Nephron progenitor cell (in vitro differentiated cells): ENCODE results near the gene PIK3R4.

Experiments
- DNase-seq: peaks from one replicate; pipeline ENCODE4 v3.0.0; 2021
- H3K27ac Mint-ChIP-seq: 2 replicates; pipeline ENCODE4 v1.8.0; 2021; ENCODE audit warnings: mild to moderate bottlenecking, moderate library complexity, mixed read lengths
- H3K27me3 Mint-ChIP-seq: 2 replicates; pipeline ENCODE4 v1.8.0; 2021; ENCODE audit warnings: mild to moderate bottlenecking, low read depth, mixed read lengths; ENCODE audit not compliant: poor library complexity
- H3K36me3 Mint-ChIP-seq: 2 replicates; pipeline ENCODE4 v1.8.0; 2021; ENCODE audit warnings: low read depth, mixed read lengths
- H3K4me1 Mint-ChIP-seq: 2 replicates; pipeline ENCODE4 v1.8.0; 2021; ENCODE audit warnings: mixed read lengths
- H3K4me3 Mint-ChIP-seq: 2 replicates; pipeline ENCODE4 v1.8.0; 2021; ENCODE audit warnings: mild to moderate bottlenecking, moderate library complexity, mixed read lengths
- H3K9me3 Mint-ChIP-seq: 2 replicates; pipeline ENCODE4 v1.8.0; 2021; ENCODE audit warnings: mild to moderate bottlenecking, moderate library complexity, mixed read lengths
- CTCF ChIP-seq: fragments of 200-600 bp; sonication (generic); IDR thresholded peaks from 2 replicates; pipeline ENCODE4 v1.5.0; 2021; ENCODE audit warnings: antibody characterized with exemption

Gene PIK3R4

GRCh38 chr3:130687327-130687726 is 59.3 kb downstream of the PIK3R4 start:
- Mint-ChIP-seq H3K9me3 (no peaks in the 10 kb centered on the region), H3K36me3 (peaks cover 51% of the 10 kb centered on the region), H3K4me3 (no peak overlapping the region), H3K27ac (no peak overlapping the region), H3K4me1 (no peaks in the 10 kb centered on the region), H3K27me3 (no peaks in the 10 kb centered on the region)
- no peak for DNase-seq
- TF ChIP-seq CTCF: no peak

- no peak overlapping the region for H3K27ac Mint-ChIP-seq
- no peaks in the 10 kb centered on the region for H3K27me3 Mint-ChIP-seq
- H3K9me3 Mint-ChIP-seq: no peaks in the 10 kb centered on the region
- no peaks in the 10 kb centered on the region for H3K4me1 Mint-ChIP-seq
- no peak for TF ChIP-seq CTCF
- peaks cover 48% of the 10 kb centered on the region for H3K36me3 Mint-ChIP-seq
- H3K4me3 Mint-ChIP-seq: no peak overlapping the region
- no peak for DNase-seq
Measured at GRCh38 chr3:130686833-130687232, 59.8 kb downstream of the PIK3R4 start.

GRCh38 chr3:130682131-130682530 is 64.5 kb downstream of the PIK3R4 start:
- H3K36me3 Mint-ChIP-seq: peaks cover 32% of the 10 kb centered on the region
- no peak for DNase-seq
- H3K4me3 Mint-ChIP-seq: no peak overlapping the region
- H3K27me3 Mint-ChIP-seq: no peaks in the 10 kb centered on the region
- H3K4me1 Mint-ChIP-seq: no peaks in the 10 kb centered on the region
- no peak overlapping the region for H3K27ac Mint-ChIP-seq
- H3K9me3 Mint-ChIP-seq: no peaks in the 10 kb centered on the region
- TF ChIP-seq CTCF: no peak

GRCh38 chr3:130679218-130679617 is 67.4 kb downstream of the PIK3R4 start:
- Mint-ChIP-seq H3K4me1 (no peaks in the 10 kb centered on the region), H3K36me3 (peaks cover 29% of the 10 kb centered on the region), H3K27me3 (no peaks in the 10 kb centered on the region), H3K9me3 (no peaks in the 10 kb centered on the region), H3K4me3 (no peak overlapping the region), H3K27ac (no peak overlapping the region)
- DNase-seq: no peak
- no peak for TF ChIP-seq CTCF

GRCh38 chr3:130677343-130677742 is 69.3 kb downstream of the PIK3R4 start:
- Mint-ChIP-seq H3K4me3 (no peak overlapping the region), H3K27me3 (no peaks in the 10 kb centered on the region), H3K9me3 (no peaks in the 10 kb centered on the region), H3K4me1 (no peaks in the 10 kb centered on the region), H3K27ac (no peak overlapping the region), H3K36me3 (peaks cover 19% of the 10 kb centered on the region)
- DNase-seq: no peak
- TF ChIP-seq CTCF: no peak

GRCh38 chr3:130671545-130672312 is 74.9 kb downstream of the PIK3R4 start:
- no peaks in the 10 kb centered on the region for H3K27me3 Mint-ChIP-seq

More at GRCh38 chr3:130671545-130672312, 74.9 kb downstream of the PIK3R4 start:
- TF ChIP-seq CTCF: no peak
- Mint-ChIP-seq H3K4me3 (no peak overlapping the region), H3K27ac (no peak overlapping the region), H3K36me3 (peaks cover 32% of the 10 kb centered on the region), H3K9me3 (no peaks in the 10 kb centered on the region), H3K4me1 (no peaks in the 10 kb centered on the region)
- DNase-seq: no peak
